22Rv1 (cell line): ENCODE results near the gene AGBL3.

Source experiments
- ZFX ChIP-seq: fragments of 450-650 bp; IDR thresholded peaks from 2 replicates; pipeline ENCODE4 v1.6.1; 2017; ENCODE audit warnings: antibody characterized with exemption, borderline replicate concordance
- TF ChIP-seq, protein P1 (sequence below): fragments of 450-650 bp; IDR thresholded peaks from 2 replicates; pipeline ENCODE4 v1.5.1; 2017; ENCODE audit warnings: mild to moderate bottlenecking

DNA sequence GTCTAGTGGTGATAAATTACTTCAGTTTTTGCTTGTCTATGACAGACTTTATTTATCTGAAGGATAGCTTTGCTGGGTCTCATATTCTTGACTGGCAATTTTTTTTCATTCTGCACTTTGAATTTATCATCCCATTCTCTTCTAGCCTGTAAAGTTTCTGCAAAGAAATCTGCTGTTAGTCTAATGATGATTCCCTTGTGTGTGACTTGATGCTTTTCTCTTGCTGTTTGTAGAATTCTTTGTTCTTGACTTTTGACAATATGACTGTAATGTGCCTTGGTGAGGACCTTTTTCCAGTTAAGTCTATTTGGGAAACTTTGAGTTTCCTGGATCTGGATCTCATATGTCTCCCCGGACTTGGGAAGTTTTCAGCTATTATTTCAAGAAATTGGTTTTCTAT lies 102.3 kb downstream of the AGBL3 start:
- TF ChIP-seq, protein P1, sequence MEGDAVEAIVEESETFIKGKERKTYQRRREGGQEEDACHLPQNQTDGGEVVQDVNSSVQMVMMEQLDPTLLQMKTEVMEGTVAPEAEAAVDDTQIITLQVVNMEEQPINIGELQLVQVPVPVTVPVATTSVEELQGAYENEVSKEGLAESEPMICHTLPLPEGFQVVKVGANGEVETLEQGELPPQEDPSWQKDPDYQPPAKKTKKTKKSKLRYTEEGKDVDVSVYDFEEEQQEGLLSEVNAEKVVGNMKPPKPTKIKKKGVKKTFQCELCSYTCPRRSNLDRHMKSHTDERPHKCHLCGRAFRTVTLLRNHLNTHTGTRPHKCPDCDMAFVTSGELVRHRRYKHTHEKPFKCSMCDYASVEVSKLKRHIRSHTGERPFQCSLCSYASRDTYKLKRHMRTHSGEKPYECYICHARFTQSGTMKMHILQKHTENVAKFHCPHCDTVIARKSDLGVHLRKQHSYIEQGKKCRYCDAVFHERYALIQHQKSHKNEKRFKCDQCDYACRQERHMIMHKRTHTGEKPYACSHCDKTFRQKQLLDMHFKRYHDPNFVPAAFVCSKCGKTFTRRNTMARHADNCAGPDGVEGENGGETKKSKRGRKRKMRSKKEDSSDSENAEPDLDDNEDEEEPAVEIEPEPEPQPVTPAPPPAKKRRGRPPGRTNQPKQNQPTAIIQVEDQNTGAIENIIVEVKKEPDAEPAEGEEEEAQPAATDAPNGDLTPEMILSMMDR: no peak
- TF ChIP-seq ZFX: no peak
